OCI-LY7 (cell line): Measurements from ENCODE around the gene SYT9. TPM values are rescaled to one million over a fixed set of nuclear protein-coding genes. Genes with fewer than 3 reads are reported as not detected.

ENCODE experiments used
- BruUV-seq: library from RNA; stranded (reverse); fragments of 400-500 nt; replicated peaks from 2 replicates; lab custom pipeline; 2021; lab: Mats Ljungman, UMichigan
- CTCF ChIA-PET: fragments of 300-600 bp; sonication (Branson Sonifier 250); formaldehyde crosslinking; loops from one replicate; lab custom pipeline; 2022; ENCODE audit warnings: antibody characterized with exemption; ENCODE audit not compliant: unreplicated experiment; lab: Charles Lee
- POLR2A ChIA-PET: fragments of 300-600 bp; sonication (Branson Sonifier 250); formaldehyde crosslinking; loops from one replicate; lab custom pipeline; 2022; ENCODE audit warnings: antibody characterized with exemption; lab: Charles Lee
- DNase-seq: peaks from one replicate; pipeline ENCODE4 v3.0.0-alpha.2; 2015; ENCODE audit warnings: low spot score
- H2AFZ ChIP-seq: fragments of 200-600 bp; sonication (generic), shearing (Covaris generic); 2 replicates; pipeline ENCODE4 v1.6.1; 2014; ENCODE audit warnings: mild to moderate bottlenecking, antibody characterized with exemption, low read length, moderate library complexity
- H3K27ac ChIP-seq: fragments of 200-600 bp; sonication (generic); 2 replicates; pipeline ENCODE4 v1.5.1; 2014; ENCODE audit warnings: mixed run types, low read depth, mild to moderate bottlenecking, moderate library complexity, low read length, inconsistent platforms; ENCODE audit not compliant: poor library complexity, severe bottlenecking
- H3K36me3 ChIP-seq: fragments of 200-600 bp; sonication (generic); 2 replicates; pipeline ENCODE4 v1.6.1; 2014; ENCODE audit warnings: mild to moderate bottlenecking, antibody characterized with exemption, low read length, moderate library complexity, mixed read lengths; ENCODE audit not compliant: insufficient read depth
- H3K4me1 ChIP-seq: fragments of 200-600 bp; sonication (generic); 2 replicates; pipeline ENCODE4 v1.5.1; 2014; ENCODE audit warnings: mild to moderate bottlenecking, low read length; ENCODE audit not compliant: insufficient read depth, poor library complexity, severe bottlenecking
- H3K4me2 ChIP-seq: fragments of 200-600 bp; sonication (generic); 2 replicates; pipeline ENCODE4 v1.6.1; 2014; ENCODE audit warnings: mild to moderate bottlenecking, low read length
- H3K4me3 ChIP-seq: fragments of 200-600 bp; sonication (generic); 2 replicates; pipeline ENCODE4 v1.5.1; 2014; ENCODE audit warnings: mild to moderate bottlenecking, low read depth, low read length; ENCODE audit not compliant: poor library complexity, severe bottlenecking
- H3K79me2 ChIP-seq: fragments of 200-600 bp; sonication (generic); 2 replicates; pipeline ENCODE4 v1.6.1; 2016; ENCODE audit warnings: low read depth, mild to moderate bottlenecking, low read length, moderate library complexity, mixed read lengths; ENCODE audit not compliant: insufficient read depth
- H3K9me2 ChIP-seq: fragments of 200-600 bp; sonication (generic); 2 replicates; pipeline ENCODE4 v1.6.1; 2016; ENCODE audit warnings: mild to moderate bottlenecking, low read length, mixed read lengths; ENCODE audit not compliant: insufficient read depth
- H3K9me3 ChIP-seq: fragments of 200-600 bp; sonication (generic); 2 replicates; pipeline ENCODE4 v1.6.1; 2014; ENCODE audit warnings: mild to moderate bottlenecking, mixed run types, low read length, mixed read lengths
- H4K20me1 ChIP-seq: fragments of 200-600 bp; sonication (generic); 2 replicates; pipeline ENCODE4 v1.6.1; 2014; ENCODE audit warnings: mild to moderate bottlenecking, antibody characterized with exemption, low read length, moderate library complexity, mixed read lengths; ENCODE audit not compliant: insufficient read depth
- EZH2phosphoT487 ChIP-seq: fragments of 200-600 bp; sonication (generic); IDR thresholded peaks from 2 replicates; pipeline ENCODE4 v1.6.1; 2018; ENCODE audit warnings: low read depth, borderline replicate concordance, mild to moderate bottlenecking, mixed run types, antibody characterized with exemption, low read length, moderate library complexity, mixed read lengths
- intact Hi-C: fragments of 100-400 bp; cut with micrococcal nuclease; formaldehyde crosslinking; loops from one replicate; pipeline ENCODE4 v1.10.0; 2022; ENCODE audit not compliant: unreplicated experiment
- total RNA-seq, 2 experiments: library from RNA; depleted of rRNA in 1 of 2; stranded (reverse); fragments of >200 nt in 1 of 2; shearing (Covaris generic) in 1 of 2; gene quantifications; 2 replicates each; pipeline ENCODE4 v1.2.3, GENCODE V29; 2014 to 2022
- TF ChIP-seq, protein P1 (sequence below): fragments of 200-600 bp; sonication (generic); conservative IDR thresholded peaks from 2 replicates; pipeline ENCODE4 v1.5.1; 2014; ENCODE audit warnings: mild to moderate bottlenecking, antibody characterized with exemption, low read length, moderate library complexity, mixed read lengths

Gene SYT9
- total RNA-seq, 2 experiments from 2014 or later, result 0.19 TPM; not detected in 1

DNA sequence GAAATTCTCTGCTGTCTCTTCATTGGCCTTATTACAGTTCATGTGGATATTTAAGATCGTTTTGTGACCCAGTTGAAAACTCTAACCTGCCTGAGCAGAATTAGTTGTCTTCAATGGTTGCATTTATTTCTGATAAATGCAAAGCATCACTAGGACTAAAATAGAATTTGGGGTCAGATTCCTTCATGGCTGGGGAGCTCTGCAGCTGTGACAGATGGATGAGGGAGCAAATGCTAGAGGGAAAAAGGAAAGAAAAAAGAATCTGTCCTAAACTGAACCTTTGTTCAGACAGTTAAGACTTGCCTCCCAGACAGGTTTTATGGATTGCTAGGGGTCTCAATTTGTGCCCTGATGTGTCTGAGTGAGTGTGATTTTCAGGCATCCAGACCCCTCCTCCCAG is 113.0 kb downstream of the SYT9 start:
- no peaks in the 10 kb centered on the region for H3K9me3 ChIP-seq
- CTCF ChIA-PET, result no interaction called here
- no TSS peak for BruUV-seq
- DNase-seq, result no peak
- no peak overlapping the region for H3K27ac ChIP-seq
- H3K4me2 ChIP-seq, result no peak overlapping the region
- H2AFZ ChIP-seq, result no peak overlapping the region
- H4K20me1 ChIP-seq, result no peaks in the 10 kb centered on the region
- H3K4me3 ChIP-seq, result no peak overlapping the region
- intact Hi-C loops, result no loop called here
- H3K9me2 ChIP-seq, result no peaks in the 10 kb centered on the region
- no peaks in the 10 kb centered on the region for H3K79me2 ChIP-seq
- TF ChIP-seq EZH2phosphoT487, result no peak
- TF ChIP-seq, protein P1, sequence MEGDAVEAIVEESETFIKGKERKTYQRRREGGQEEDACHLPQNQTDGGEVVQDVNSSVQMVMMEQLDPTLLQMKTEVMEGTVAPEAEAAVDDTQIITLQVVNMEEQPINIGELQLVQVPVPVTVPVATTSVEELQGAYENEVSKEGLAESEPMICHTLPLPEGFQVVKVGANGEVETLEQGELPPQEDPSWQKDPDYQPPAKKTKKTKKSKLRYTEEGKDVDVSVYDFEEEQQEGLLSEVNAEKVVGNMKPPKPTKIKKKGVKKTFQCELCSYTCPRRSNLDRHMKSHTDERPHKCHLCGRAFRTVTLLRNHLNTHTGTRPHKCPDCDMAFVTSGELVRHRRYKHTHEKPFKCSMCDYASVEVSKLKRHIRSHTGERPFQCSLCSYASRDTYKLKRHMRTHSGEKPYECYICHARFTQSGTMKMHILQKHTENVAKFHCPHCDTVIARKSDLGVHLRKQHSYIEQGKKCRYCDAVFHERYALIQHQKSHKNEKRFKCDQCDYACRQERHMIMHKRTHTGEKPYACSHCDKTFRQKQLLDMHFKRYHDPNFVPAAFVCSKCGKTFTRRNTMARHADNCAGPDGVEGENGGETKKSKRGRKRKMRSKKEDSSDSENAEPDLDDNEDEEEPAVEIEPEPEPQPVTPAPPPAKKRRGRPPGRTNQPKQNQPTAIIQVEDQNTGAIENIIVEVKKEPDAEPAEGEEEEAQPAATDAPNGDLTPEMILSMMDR, result no peak
- no peaks in the 10 kb centered on the region for H3K4me1 ChIP-seq
- no peaks in the 10 kb centered on the region for H3K36me3 ChIP-seq
- POLR2A ChIA-PET, result no interaction called here

DNA sequence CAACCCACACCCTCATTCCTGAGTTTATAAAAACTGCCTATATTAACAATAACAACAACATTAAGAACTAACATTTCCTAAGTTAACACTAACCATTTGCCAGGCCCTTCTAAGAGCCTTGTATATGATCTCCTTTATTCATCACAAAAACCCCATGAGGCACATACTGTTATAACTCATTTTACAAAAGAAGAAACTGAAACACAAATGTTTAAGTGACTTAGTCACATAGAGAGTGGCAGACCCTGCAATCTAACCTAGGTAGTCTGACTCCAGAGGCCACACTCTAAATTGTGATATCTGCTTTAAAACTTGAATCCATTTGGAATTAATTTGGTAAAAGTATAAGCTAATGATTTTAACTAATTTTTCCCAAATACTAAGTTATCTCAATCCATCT is 116.1 kb downstream of the SYT9 start:
- H3K4me2 ChIP-seq, result no peak overlapping the region
- intact Hi-C loops, result no loop called here
- no peak for DNase-seq
- H4K20me1 ChIP-seq, result no peaks in the 10 kb centered on the region
- no peaks in the 10 kb centered on the region for H3K4me1 ChIP-seq
- no peak overlapping the region for H3K4me3 ChIP-seq
- no peaks in the 10 kb centered on the region for H3K9me2 ChIP-seq
- H3K9me3 ChIP-seq, result no peaks in the 10 kb centered on the region
- CTCF ChIA-PET, result no interaction called here
- POLR2A ChIA-PET, result interaction anchor here (0.8 to 1.5 kb wide), 3 partner anchors 10 to 16 kb away, joined by 3 to 5 read pairs (median 3); no protein-coding TSS in a partner anchor
- no peaks in the 10 kb centered on the region for H3K36me3 ChIP-seq
- BruUV-seq, result no TSS peak
- TF ChIP-seq, protein P1, result no peak
- no peak for TF ChIP-seq EZH2phosphoT487
- H2AFZ ChIP-seq, result no peak overlapping the region
- no peak overlapping the region for H3K27ac ChIP-seq
- H3K79me2 ChIP-seq, result no peaks in the 10 kb centered on the region

DNA sequence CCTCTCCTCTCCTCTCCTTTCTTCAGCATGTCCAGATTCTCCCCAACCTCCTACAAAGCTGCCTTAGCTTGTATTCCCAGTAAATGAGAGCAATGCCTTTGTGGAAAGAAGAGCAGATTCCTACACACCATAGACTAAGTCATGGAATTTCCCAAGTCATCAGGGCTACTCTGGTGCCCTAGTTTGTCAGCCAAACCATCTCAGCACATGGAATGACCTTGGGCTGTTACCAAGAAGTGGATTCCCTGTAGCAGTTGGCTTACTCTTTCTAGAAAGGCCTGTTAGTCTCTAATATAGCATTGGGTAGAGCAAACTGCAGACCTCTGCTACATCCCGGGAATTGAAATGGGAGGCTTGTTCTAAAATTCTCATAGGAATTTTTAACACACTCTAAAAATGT is 124.7 kb downstream of the SYT9 start:
- no TSS peak for BruUV-seq
- no peak overlapping the region for H2AFZ ChIP-seq
- CTCF ChIA-PET, result no interaction called here

More for the DNA sequence above, 124.7 kb downstream of the SYT9 start:
- H3K36me3 ChIP-seq, result no peaks in the 10 kb centered on the region
- POLR2A ChIA-PET, result no interaction called here
- H3K9me2 ChIP-seq, result no peaks in the 10 kb centered on the region
- no peak for TF ChIP-seq EZH2phosphoT487
- TF ChIP-seq, protein P1, result no peak
- no peak for DNase-seq
- no peaks in the 10 kb centered on the region for H3K9me3 ChIP-seq
- H3K79me2 ChIP-seq, result no peaks in the 10 kb centered on the region
- H3K4me1 ChIP-seq, result no peaks in the 10 kb centered on the region
- H3K4me3 ChIP-seq, result no peak overlapping the region
- no peaks in the 10 kb centered on the region for H4K20me1 ChIP-seq
- H3K4me2 ChIP-seq, result no peak overlapping the region
- intact Hi-C loops, result no loop called here
- H3K27ac ChIP-seq, result no peak overlapping the region
